Measurements from ENCODE around the gene CARS1. TPM values are rescaled to one million over a fixed set of nuclear protein-coding genes. Genes with fewer than 3 reads are reported as not detected.

Gene CARS1
- total and polyA plus RNA-seq, 9 of the 15 experiments (the other 6 are each of a cell fraction or from before 2014, with no cell fraction given), result 14.4 to 106 (median 73.6) TPM

DNA sequence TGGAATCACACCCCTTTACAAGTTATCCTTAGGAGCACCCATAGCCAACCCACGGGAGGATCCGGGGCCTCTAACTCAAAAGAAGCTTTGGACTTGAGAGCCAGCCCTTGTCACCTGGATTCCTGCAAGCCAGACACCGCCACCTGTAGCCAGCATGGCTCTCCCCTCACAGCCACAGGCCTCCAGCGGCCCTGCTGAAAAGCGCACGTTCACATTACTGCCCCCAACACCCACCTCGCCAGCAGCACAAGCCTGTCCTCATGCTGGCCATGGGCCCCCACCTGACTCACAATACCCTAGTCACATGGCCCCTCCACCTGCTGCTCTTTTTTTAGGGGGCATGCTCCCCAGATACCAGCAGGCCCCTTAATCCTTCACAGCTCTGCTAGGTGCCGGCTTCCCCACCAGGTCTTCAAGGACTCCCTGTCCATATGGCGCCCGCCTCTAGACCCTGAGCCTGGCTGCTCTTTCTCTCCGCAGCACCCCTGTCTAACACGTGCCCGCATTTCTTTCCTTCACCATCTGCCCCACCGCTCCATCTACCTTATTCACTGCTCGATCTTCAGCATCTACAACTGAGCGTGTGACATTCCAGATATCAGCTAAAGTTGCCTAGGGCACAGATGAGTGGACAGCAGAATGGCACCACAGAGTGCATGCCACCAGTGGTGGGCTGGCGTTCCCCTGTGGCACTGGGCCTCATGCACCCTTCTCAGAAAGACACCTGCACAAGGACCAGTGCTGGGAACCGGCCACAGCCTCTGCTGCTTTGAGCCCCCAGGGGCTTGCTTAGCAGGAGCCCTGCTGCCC is 6.6 kb downstream of the CARS1 start:
- FAIRE-seq (no peak), DNase-seq (ENCODE audit: extremely low read depth in 1 of 4, low spot score in 3 of 4) (no peak), ATAC-seq (no peak)
- Histone ChIP-seq H3K4me2 (ENCODE audit: insufficient read depth, low read length) (no peak overlapping the region), H3K36me3 (ENCODE audit: control insufficient read depth, insufficient read depth, low read length) (peaks cover 60% of the 10 kb centered on the region; the same call in 2 of the 3 replicates), H3K9me1 (ENCODE audit: control insufficient read depth, insufficient read depth, low read length) (peaks cover 36% of the 10 kb centered on the region), H3K9ac (ENCODE audit: insufficient read depth in 1 of 2, low read depth in 2 of 2, low read length in 2 of 2) (peak overlapping the region in 1 of 2 experiments; percentile 79; a peak in 2 of 4 replicates), H3K4me1 (replicated peaks in 1 of 2; ENCODE audit: control insufficient read depth in 2 of 2, insufficient read depth in 2 of 2, low read length in 2 of 2) (peaks cover 22 to 39% of the 10 kb centered on the region in 2 experiments; a peak in 4 of 5 replicates), H3K79me2 (ENCODE audit: control insufficient read depth, insufficient read depth, low read length) (peaks cover 94% of the 10 kb centered on the region), H3K27me3 (ENCODE audit: control insufficient read depth in 2 of 2, insufficient read depth in 2 of 2, low read length in 2 of 2) (no peaks in the 10 kb centered on the region), H3K4me3 (no peak overlapping the region), H3K9me3 (replicated peaks; ENCODE audit: control insufficient read depth, insufficient read depth, low read depth, low read length) (no peaks in the 10 kb centered on the region), H4K20me1 (replicated peaks; ENCODE audit: control insufficient read depth, insufficient read depth, low read length) (peaks cover 78% of the 10 kb centered on the region), H2AFZ (ENCODE audit: low read depth, low read length) (no peak overlapping the region), H3K27ac (ENCODE audit: extremely low read depth, low read depth, low read length) (no peak overlapping the region)
- intact Hi-C loops (cut with micrococcal nuclease), result no loop called here
- CTCF ChIA-PET (ENCODE audit: low intra/inter-chr PET ratio), result no interaction called here
- in situ Hi-C loops (cut with MboI), result no loop called here
- no peak for TF ChIP-seq HNRNPUL1 (IDR thresholded peaks at IDR 0.05; ENCODE audit: low read length)
- peak; percentile 58 for TF ChIP-seq POLR2G (IDR thresholded peaks at IDR 0.05; ENCODE audit: low read depth, low read length)
- peak; percentile 47 for TF ChIP-seq RBFOX2 (IDR thresholded peaks at IDR 0.05; ENCODE audit: low read depth, low read length)
- no TSS peak for BruUV-seq (replicated peaks)
- POLR2A ChIA-PET, result interaction anchor here (0.5 to 2.7 kb wide), 2 partner anchors 12 to 397 kb away, joined by 3 to 12 read pairs; no protein-coding TSS in a partner anchor
- 91% methylated on average over 17 of the region's 18 CpGs for WGBS (ENCODE audit: insufficient coverage, low coverage, missing lambda C conversion rate)
